Measurements from ENCODE around the gene GLIS1.

- TF ChIP-seq CTCF (conservative IDR thresholded peaks at IDR 0.05) (no peak), ZFX (IDR thresholded peaks at IDR 0.05) (no peak)
These were observed 48.6 kb downstream of the GLIS1 start for GRCh38 chr1:53690411-53690810.
